LNCAP (cell line): Measurements from ENCODE around the gene LSM8.

Source experiments
- TF ChIP-seq, protein P1 (sequence below): fragments of 450-650 bp; IDR thresholded peaks from 2 replicates; pipeline ENCODE4 v1.5.1; 2017; ENCODE audit warnings: mild to moderate bottlenecking

Gene LSM8

DNA sequence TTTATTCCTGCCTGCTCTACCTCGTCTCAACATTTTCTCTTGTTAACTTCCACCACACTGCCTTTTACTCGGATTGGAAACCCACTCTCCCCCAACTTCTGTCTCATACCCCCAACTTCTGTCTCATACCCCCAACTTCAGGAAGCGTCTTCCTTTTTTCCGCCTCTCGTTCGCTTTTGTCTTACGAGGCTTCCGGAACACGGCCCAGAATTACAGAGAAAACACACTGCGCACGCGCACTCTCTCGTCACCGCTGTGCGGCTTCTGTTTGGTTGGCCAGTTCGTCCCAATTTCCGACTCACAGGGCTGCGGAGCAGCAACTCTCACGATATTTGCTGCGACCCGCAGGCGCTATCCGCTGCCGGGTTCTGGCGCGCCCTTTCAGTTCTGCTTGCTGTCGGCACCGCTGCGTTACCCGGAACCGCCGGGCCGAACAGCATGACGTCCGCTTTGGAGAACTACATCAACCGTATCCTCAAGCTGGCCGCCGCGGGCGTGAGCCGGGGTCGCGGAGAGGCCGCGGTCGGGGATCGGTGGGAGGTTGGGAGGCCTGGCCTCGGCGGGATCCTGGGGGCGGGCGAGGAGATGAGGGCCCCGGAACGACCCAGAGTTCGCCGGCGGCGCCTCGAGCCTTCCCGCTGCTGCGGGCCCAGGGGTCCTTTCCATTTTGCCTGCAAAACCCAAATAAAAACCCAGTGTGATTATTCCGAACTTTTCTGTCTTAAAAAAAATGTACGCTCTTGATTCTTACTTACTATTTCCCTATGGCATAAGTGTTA, at the start of gene LSM8:
Gene LSM8 (plus strand): TSS at position 379 of the 779 bp plus-strand sequence. CDS start 60 bp downstream, at position 439.
- TF ChIP-seq, protein P1, sequence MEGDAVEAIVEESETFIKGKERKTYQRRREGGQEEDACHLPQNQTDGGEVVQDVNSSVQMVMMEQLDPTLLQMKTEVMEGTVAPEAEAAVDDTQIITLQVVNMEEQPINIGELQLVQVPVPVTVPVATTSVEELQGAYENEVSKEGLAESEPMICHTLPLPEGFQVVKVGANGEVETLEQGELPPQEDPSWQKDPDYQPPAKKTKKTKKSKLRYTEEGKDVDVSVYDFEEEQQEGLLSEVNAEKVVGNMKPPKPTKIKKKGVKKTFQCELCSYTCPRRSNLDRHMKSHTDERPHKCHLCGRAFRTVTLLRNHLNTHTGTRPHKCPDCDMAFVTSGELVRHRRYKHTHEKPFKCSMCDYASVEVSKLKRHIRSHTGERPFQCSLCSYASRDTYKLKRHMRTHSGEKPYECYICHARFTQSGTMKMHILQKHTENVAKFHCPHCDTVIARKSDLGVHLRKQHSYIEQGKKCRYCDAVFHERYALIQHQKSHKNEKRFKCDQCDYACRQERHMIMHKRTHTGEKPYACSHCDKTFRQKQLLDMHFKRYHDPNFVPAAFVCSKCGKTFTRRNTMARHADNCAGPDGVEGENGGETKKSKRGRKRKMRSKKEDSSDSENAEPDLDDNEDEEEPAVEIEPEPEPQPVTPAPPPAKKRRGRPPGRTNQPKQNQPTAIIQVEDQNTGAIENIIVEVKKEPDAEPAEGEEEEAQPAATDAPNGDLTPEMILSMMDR: no peak

DNA sequence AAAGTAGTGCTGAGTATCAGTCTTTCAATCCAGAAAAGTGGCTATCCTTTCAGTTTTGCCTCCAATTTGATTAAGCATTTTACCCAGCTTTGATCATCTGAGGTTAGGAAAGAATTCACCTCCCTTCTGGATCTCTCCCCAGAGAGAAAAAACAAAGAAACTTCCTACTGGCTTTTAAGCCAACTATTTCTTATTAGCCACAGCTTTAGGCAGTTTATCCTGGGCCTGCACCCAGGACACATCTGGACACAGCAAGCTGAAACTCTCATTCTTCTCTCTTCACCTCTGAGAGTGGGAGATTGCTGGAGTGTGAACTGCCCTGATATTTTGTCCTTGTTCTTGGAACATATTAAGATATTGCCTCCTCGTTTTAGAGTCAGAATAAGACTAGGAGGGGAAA, 43.5 kb upstream of the LSM8 start:
- TF ChIP-seq, protein P1: no peak

DNA sequence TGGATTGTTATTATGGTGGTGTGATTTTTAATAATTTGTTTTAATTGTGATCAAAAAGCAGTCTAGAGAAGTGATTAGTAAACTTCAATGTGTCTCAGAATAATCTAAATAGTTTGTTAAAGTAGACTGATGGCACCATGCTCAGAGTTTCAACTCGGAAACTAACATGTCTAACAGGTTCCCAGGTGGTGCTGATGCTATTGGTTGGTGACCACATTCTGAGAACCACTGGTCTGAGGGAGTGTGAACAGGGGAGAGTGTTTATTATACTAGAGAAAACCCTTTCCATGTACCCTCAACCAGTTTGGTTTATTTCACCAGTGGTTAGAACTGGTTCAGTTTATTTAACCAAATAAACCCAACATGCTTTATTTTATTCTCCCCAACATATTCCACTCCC, 42.0 kb upstream of the LSM8 start:
- TF ChIP-seq, protein P1: no peak

DNA sequence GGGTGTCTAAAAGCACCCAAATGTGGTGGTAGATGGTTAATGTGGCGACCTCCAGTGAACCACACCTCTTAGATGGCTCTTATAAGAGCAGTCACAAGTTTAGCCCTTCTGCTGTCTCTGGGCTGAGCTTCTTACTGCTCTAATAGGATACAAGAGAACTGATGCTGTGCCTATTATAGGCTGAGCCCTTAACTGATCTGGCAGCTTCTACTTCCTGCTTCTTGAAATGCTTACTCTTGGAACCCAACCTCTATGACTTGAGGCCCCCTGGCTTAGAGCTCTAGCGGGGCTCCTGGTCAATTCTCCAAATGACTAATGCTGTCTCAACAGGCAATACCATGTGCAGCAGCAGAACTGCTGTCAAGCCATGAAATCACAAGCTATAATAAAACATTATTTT, 35.0 kb upstream of the LSM8 start:
- TF ChIP-seq, protein P1: no peak

DNA sequence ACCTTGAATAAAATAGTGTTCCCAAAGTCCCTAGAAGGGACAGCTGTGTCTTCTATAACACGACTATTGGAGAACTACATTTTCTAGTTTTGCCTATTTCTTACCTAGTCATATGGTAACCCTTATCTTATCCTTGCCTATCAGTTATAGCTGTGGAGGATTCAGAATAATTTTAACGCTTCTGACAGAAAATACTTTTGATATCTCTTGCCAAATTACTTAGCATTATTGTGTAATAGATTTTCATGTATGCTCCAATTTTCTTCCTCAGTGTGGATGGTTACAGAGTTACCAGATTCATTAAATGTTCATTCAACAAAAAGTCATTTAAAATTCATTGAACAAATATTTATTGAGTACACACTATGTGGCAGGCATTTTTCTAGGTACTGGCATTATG, 34.6 kb upstream of the LSM8 start:
- TF ChIP-seq, protein P1: no peak

DNA sequence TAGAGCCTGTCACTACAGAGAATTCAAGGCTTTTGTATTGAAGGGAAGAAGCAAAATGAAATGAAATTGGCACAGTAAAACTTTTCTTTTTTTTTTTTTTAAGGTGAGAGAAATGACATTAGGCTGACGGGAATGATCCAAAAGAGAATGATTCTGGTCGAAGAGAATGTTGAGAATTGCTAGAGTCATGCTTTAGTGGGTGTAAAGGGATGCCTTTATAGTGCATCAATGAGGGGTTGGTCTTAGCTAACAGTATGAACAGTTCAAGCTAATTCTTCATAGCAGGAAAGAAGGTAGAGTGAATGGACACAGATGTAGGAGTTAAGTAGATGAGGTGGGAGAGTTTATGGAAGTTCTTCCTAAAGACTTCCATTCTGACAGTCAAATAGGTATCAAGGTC, 32.3 kb upstream of the LSM8 start:
- TF ChIP-seq, protein P1: no peak

DNA sequence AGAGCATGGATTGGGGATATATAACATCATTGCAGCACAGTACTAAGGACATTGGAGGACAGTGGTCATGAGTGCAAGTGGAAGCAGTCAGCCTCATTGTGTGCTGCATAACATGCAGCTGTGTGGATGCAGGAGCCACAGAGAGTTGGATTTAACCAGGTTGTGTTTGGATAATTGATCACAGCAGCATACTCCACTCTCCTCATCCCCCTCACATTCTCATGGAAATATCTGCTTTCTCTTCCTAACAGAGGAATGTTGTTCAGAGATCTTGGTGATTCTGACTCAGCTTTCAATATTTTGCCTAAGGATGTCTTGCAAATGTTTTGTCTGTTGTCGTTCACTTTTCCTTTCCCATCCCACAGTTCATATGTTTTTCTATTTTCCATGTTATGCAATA, 31.8 kb upstream of the LSM8 start:
- TF ChIP-seq, protein P1: no peak

DNA sequence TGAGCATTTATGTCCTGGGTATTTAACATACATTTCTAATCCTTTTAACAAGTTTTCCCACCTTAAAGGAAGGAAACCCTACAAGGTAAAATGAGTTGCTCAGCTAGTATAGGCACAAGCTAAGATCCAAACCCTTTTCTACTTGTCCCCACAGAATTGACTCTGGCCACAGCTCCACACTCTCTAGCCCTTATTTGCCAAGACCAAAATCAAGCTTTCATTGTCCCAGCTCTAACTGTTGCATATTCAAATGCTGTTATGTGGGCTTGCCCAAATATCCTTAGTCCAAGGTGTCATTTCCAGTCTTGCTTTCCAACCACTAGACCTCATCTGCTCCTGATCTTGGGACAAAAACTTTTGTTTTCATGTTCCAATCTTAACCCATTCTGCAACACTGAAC, 31.3 kb upstream of the LSM8 start:
- TF ChIP-seq, protein P1: no peak
